IPS DF 6.9 (cell line): Measurements from ENCODE around the gene CYP2A6.

Experiments used
- DNase-seq: peaks from one replicate; pipeline ENCODE4 v3.0.0-alpha.2; 2013; ENCODE audit warnings: low read depth, low spot score
- H3K27ac ChIP-seq: one replicate; pipeline ENCODE4 v1.5.1; 2013; ENCODE audit warnings: low read length, control low read depth
- H3K27me3 ChIP-seq: 2 replicates; pipeline ENCODE4 v1.6.1; 2013; ENCODE audit warnings: mild to moderate bottlenecking, low read length; ENCODE audit not compliant: control insufficient read depth, insufficient read depth
- H3K36me3 ChIP-seq: 2 replicates; pipeline ENCODE4 v1.6.1; 2013; ENCODE audit warnings: low read length; ENCODE audit not compliant: control insufficient read depth, insufficient read depth
- H3K4me1 ChIP-seq: 2 replicates; pipeline ENCODE4 v1.6.1; 2013; ENCODE audit warnings: low read length; ENCODE audit not compliant: control insufficient read depth, insufficient read depth
- H3K4me3 ChIP-seq: 2 replicates; pipeline ENCODE4 v1.5.1; 2013; ENCODE audit warnings: mild to moderate bottlenecking, low read length
- H3K9me3 ChIP-seq: 2 replicates; pipeline ENCODE4 v1.6.1; 2013; ENCODE audit warnings: low read length, inconsistent platforms; ENCODE audit not compliant: control insufficient read depth, insufficient read depth
- WGBS: extraction: QIAGEN DNeasy Blood & Tissue Kit; methylation state at CpG from one replicate; pipeline ENCODE4 v1.1.7; 2013; ENCODE audit warnings: mixed read lengths, missing lambda C conversion rate; ENCODE audit not compliant: insufficient read length, insufficient coverage; 5-methylcytosine and 5-hydroxymethylcytosine counted together

CYP2A6 gene

GRCh38 chr19:40800997-40801377, 49.3 kb downstream of the CYP2A6 start:
- no peak overlapping the region for H3K4me3 ChIP-seq
- H3K36me3 ChIP-seq, result peaks cover 17% of the 10 kb centered on the region
- no peak overlapping the region for H3K27ac ChIP-seq
- peaks cover 7% of the 10 kb centered on the region for H3K4me1 ChIP-seq
- H3K9me3 ChIP-seq, result no peaks in the 10 kb centered on the region
- no peak for DNase-seq
- WGBS, result no CpG with 5 or more reads among the region's 27 CpGs
- H3K27me3 ChIP-seq, result no peaks in the 10 kb centered on the region

DNA sequence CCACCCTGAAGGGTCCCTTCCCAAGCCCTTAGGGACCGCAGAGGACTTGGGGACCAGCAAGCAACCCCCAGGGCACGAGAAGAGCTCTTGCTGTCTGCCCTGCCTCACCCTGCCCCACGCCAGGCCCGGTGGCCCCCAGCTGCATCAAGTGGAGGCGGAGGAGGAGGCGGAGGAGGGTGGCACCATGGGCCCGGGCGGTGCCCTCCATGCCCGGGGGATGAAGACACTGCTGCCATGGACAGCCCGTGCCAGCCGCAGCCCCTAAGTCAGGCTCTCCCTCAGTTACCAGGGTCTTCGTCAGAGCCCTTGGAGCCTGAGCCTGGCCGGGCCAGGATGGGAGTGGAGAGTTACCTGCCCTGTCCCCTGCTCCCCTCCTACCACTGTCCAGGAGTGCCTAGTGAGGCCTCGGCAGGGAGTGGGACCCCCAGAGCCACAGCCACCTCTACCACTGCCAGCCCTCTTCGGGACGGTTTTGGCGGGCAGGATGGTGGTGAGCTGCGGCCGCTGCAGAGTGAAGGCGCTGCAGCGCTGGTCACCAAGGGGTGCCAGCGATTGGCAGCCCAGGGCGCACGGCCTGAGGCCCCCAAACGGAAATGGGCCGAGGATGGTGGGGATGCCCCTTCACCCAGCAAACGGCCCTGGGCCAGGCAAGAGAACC, 49.8 kb downstream of the CYP2A6 start:
- H3K27me3 ChIP-seq, result no peaks in the 10 kb centered on the region
- peak overlapping the region; percentile 89; the same call in 1 of the 2 replicates for H3K4me3 ChIP-seq
- H3K9me3 ChIP-seq, result no peaks in the 10 kb centered on the region
- peaks cover 7% of the 10 kb centered on the region for H3K4me1 ChIP-seq
- no CpG with 5 or more reads among the region's 27 CpGs for WGBS
- H3K36me3 ChIP-seq, result peaks cover 17% of the 10 kb centered on the region
- no peak overlapping the region for H3K27ac ChIP-seq
- no peak for DNase-seq

DNA sequence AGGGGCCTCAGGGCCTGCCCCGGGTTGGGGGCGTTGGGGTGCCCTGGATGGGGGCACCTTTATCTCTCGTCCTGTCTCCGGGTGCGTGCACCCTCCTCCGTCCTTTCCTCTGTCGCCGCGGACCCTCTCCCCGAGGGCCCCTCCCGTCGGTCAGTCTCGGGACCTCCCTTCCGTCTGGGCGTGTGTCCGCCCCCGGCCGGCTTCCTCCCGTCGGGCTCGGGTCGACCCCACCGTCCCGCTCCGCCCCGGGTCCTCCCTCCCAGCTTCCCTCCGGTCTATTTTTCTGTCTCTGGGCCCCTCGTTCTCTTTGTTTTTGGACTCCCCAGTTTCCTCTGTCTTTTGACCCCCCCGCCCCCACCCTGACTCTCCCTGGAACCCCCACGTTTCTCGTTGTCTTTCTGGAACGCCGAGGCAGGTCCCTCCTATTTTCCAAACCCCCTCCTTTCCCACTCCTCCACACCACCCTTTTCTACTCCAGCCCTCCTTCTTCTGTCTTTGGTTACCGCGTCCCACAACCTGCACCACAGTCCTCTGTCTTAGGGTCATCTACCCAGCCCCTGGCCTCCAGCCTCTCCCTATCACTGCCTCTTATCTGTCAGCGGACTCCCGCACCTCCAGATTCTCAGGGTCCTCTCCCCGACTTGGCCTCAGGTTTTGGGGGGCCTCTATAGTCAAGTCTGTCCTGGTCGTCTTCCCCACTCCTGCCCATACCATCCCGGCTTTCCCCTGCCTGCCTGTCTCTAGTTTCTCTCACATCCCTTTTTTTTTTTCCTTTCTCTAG, 50.5 kb downstream of the CYP2A6 start:
- H3K36me3 ChIP-seq, result peaks cover 17% of the 10 kb centered on the region
- no peaks in the 10 kb centered on the region for H3K27me3 ChIP-seq
- H3K9me3 ChIP-seq, result no peaks in the 10 kb centered on the region
- H3K4me3 ChIP-seq, result peak overlapping the region; percentile 89
- no peak overlapping the region for H3K27ac ChIP-seq
- peaks cover 7% of the 10 kb centered on the region for H3K4me1 ChIP-seq
- no peak for DNase-seq
- no CpG with 5 or more reads among the region's 40 CpGs for whole genome bisulfite sequencing

GRCh38 chr19:40798683-40799557, 51.3 kb downstream of the CYP2A6 start, which contains the start of gene EGLN2:
Gene EGLN2, plus strand, starts transcription at chr19:40799191. Its CDS starts 1,382 bp downstream, at chr19:40800573.
- no peaks in the 10 kb centered on the region for H3K9me3 ChIP-seq
- no peak within 1 kb of the TSS for H3K27ac ChIP-seq
- DNase-seq, result peak; percentile 98
- no CpG with 5 or more reads among the region's 110 CpGs for WGBS
- H3K4me3 ChIP-seq, result peak within 1 kb of the TSS; percentile 89
- no peaks in the 10 kb centered on the region for H3K27me3 ChIP-seq
- H3K4me1 ChIP-seq, result peaks cover 7% of the 10 kb centered on the region
- peaks cover 17% of the 10 kb centered on the region for H3K36me3 ChIP-seq

- Histone ChIP-seq H3K27me3 (no peaks in the 10 kb centered on the region), H3K36me3 (peaks cover 17% of the 10 kb centered on the region), H3K27ac (no peak overlapping the region), H3K4me1 (peaks cover 7% of the 10 kb centered on the region), H3K4me3 (peak overlapping the region; percentile 40; the same call in 1 of the 2 replicates), H3K9me3 (no peaks in the 10 kb centered on the region)
- no peak for DNase-seq
- WGBS, result no CpG with 5 or more reads among the region's 28 CpGs
Measured at GRCh38 chr19:40797963-40798682, 52.1 kb downstream of the CYP2A6 start.

GRCh38 chr19:40797166-40797962, 52.9 kb downstream of the CYP2A6 start:
- H3K27ac ChIP-seq, result no peak overlapping the region
- peaks cover 7% of the 10 kb centered on the region for H3K4me1 ChIP-seq
- no peak overlapping the region for H3K4me3 ChIP-seq
- WGBS, result no CpG with 5 or more reads among the region's 14 CpGs
- no peaks in the 10 kb centered on the region for H3K9me3 ChIP-seq
- DNase-seq, result no peak
- H3K27me3 ChIP-seq, result no peaks in the 10 kb centered on the region
- peaks cover 15% of the 10 kb centered on the region for H3K36me3 ChIP-seq
